ENCODE measurements around the gene GZF1.

GZF1 gene

DNA sequence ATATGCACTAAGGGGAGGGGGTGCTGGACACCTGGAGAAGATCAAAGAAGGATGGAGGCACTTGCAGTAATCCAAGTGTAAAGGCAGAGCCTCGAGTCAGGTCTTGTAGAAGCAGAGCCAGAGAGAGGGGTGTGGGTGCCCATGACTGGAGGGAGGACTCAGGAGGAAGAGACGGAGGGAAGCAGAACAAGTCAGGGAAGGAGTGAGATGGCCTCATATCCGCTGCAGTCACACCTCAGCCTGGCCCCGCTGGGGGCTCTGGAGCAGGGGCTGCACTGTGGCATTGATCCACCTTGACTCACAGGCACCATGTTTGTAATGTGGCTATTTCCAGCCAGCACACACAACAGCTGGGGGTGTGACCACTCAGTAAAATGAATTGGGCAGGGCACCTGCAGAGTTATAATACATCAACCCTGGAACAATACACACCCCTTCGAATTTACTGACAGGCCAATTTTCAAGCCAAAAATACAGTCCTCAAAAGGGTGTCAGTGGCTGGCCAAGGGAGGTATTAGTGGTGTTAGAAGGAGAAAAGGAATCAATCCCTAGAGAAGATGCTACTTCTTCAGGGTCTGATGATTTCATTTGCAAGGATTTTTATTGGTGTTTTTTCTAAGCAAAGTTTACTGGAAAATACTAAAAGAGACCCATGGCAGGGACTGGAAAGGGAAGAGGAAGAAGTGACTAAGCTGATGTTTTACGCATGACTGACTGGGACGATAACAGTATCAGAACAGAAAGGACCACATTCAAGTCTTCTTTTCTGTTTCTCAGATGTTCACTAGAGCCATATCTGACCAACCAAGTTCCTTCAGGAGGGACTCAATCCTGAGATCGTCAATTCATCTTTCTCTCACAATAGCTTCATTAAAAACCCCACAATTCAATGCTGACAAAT lies 30.3 kb upstream of the GZF1 start (continued):
- TF ChIP-seq, protein P1, sequence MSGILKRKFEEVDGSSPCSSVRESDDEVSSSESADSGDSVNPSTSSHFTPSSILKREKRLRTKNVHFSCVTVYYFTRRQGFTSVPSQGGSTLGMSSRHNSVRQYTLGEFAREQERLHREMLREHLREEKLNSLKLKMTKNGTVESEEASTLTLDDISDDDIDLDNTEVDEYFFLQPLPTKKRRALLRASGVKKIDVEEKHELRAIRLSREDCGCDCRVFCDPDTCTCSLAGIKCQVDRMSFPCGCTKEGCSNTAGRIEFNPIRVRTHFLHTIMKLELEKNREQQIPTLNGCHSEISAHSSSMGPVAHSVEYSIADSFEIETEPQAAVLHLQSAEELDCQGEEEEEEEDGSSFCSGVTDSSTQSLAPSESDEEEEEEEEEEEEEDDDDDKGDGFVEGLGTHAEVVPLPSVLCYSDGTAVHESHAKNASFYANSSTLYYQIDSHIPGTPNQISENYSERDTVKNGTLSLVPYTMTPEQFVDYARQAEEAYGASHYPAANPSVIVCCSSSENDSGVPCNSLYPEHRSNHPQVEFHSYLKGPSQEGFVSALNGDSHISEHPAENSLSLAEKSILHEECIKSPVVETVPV (CRISPR knock-in tag; IDR thresholded peaks at IDR 0.05), result no peak
- TF ChIP-seq ISL1 (CRISPR knock-in tag; IDR thresholded peaks at IDR 0.05), result no peak
- no peak for TF ChIP-seq ESRRG (CRISPR knock-in tag; IDR thresholded peaks at IDR 0.05)
- no peak for TF ChIP-seq ZNF70 (CRISPR knock-in tag; IDR thresholded peaks at IDR 0.05)
- TF ChIP-seq BACH2 (CRISPR knock-in tag; IDR thresholded peaks at IDR 0.05; ENCODE audit: borderline replicate concordance), result no peak
- no peak for TF ChIP-seq ZFP3 (CRISPR knock-in tag; IDR thresholded peaks at IDR 0.05)
- no peak for TF ChIP-seq GLIS3 (CRISPR knock-in tag; IDR thresholded peaks at IDR 0.05)
- TF ChIP-seq TOX (CRISPR knock-in tag; IDR thresholded peaks at IDR 0.05; ENCODE audit: borderline replicate concordance), result no peak
- TF ChIP-seq PATZ1 (CRISPR knock-in tag; IDR thresholded peaks at IDR 0.05; ENCODE audit: borderline replicate concordance), result no peak
- TF ChIP-seq CSDC2 (CRISPR knock-in tag; IDR thresholded peaks at IDR 0.05), result no peak

DNA sequence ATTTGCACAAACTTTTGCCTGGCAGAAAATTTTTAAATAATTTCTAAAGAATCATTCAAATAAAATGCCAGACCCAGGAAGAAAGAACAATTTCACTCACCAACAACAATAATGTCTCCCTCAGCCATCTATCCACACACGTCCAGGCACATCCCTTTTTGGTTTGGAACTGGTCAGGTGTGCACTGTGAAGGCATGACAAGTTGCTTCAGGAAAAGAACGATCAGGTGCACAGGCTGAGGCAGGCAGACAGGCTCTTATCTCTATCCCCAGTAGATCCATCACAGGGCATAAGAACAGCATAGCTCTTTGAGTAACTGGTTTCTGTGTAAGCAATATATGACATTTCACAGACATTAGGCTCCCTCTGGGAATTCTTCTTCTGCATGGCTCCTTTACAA lies 29.5 kb upstream of the GZF1 start:
- TF ChIP-seq ZFP3 (CRISPR knock-in tag; IDR thresholded peaks at IDR 0.05) (no peak), ZNF70 (CRISPR knock-in tag; IDR thresholded peaks at IDR 0.05) (no peak), TSHZ2 (CRISPR knock-in tag; IDR thresholded peaks at IDR 0.05) (no peak), ZNF565 (CRISPR knock-in tag; conservative IDR thresholded peaks at IDR 0.05; ENCODE audit: low read depth) (no peak), TOX (CRISPR knock-in tag; IDR thresholded peaks at IDR 0.05; ENCODE audit: borderline replicate concordance) (no peak), ISL1 (CRISPR knock-in tag; IDR thresholded peaks at IDR 0.05) (no peak), TCF4 (CRISPR knock-in tag; IDR thresholded peaks at IDR 0.05; ENCODE audit: borderline replicate concordance) (no peak), ESRRG (CRISPR knock-in tag; IDR thresholded peaks at IDR 0.05) (no peak), CREB5 (CRISPR knock-in tag; IDR thresholded peaks at IDR 0.05; ENCODE audit: low read depth) (no peak), PATZ1 (CRISPR knock-in tag; IDR thresholded peaks at IDR 0.05; ENCODE audit: borderline replicate concordance) (no peak), OSR1 (CRISPR knock-in tag; IDR thresholded peaks at IDR 0.05) (no peak), ZNF8 (CRISPR knock-in tag; IDR thresholded peaks at IDR 0.05) (no peak), GLIS3 (CRISPR knock-in tag; IDR thresholded peaks at IDR 0.05) (no peak), ZC3H10 (CRISPR knock-in tag; IDR thresholded peaks at IDR 0.05) (no peak), PPARA (CRISPR knock-in tag; IDR thresholded peaks at IDR 0.05; ENCODE audit: borderline replicate concordance) (no peak), CSDC2 (CRISPR knock-in tag; IDR thresholded peaks at IDR 0.05) (no peak), ARNTL (CRISPR knock-in tag; IDR thresholded peaks at IDR 0.05; ENCODE audit: borderline replicate concordance, low read depth) (no peak), RARB (CRISPR knock-in tag; IDR thresholded peaks at IDR 0.05) (no peak)
- TF ChIP-seq, protein P2, sequence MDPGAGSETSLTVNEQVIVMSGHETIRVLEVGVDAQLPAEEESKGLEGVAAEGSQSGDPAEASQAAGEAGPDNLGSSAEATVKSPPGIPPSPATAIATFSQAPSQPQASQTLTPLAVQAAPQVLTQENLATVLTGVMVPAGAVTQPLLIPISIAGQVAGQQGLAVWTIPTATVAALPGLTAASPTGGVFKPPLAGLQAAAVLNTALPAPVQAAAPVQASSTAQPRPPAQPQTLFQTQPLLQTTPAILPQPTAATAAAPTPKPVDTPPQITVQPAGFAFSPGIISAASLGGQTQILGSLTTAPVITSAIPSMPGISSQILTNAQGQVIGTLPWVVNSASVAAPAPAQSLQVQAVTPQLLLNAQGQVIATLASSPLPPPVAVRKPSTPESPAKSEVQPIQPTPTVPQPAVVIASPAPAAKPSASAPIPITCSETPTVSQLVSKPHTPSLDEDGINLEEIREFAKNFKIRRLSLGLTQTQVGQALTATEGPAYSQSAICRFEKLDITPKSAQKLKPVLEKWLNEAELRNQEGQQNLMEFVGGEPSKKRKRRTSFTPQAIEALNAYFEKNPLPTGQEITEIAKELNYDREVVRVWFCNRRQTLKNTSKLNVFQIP (CRISPR knock-in tag; IDR thresholded peaks at IDR 0.05; ENCODE audit: borderline replicate concordance, low read depth), result no peak
- TF ChIP-seq, protein P1 (CRISPR knock-in tag; IDR thresholded peaks at IDR 0.05), result no peak
- ATAC-seq, result no peak
